LNCaP clone FGC (cell line): ENCODE results near the gene B4GALT2.

Source experiments
- DNase-seq: peaks from one replicate; pipeline ENCODE4 v3.0.0-alpha.2; 2011; ENCODE audit warnings: low read depth
- H3K4me3 ChIP-seq: 2 replicates; pipeline ENCODE4 v1.5.1; 2011; ENCODE audit warnings: mild to moderate bottlenecking, low read depth, low read length, control low read depth
- TF ChIP-seq, protein P1 (sequence below): IDR thresholded peaks from 2 replicates; pipeline ENCODE4 v1.5.1; 2012; ENCODE audit warnings: mild to moderate bottlenecking; ENCODE audit not compliant: control insufficient read depth, insufficient read depth; ENCODE audit errors: extremely low read depth

Gene B4GALT2

DNA sequence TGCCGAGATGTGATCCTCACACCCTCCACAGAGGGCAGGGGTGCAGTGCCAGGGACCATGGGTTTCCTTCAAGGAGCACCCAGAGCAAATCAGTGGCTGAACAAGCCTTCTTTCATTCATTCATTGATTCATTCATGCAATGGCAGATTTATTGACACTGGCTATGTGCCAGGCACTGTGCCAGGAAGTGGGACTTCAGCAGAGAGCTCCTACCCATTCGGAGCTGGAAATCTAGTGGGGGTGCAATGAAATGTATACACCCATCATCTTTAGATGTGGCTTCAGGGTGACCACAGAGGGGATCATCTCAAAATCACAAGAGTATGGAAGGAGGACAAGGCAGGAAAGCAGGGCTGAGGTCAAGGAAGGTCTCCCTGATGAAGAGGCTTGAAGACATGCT is 33.4 kb downstream of the B4GALT2 start:
- H3K4me3 ChIP-seq, result no peak overlapping the region
- TF ChIP-seq, protein P1, sequence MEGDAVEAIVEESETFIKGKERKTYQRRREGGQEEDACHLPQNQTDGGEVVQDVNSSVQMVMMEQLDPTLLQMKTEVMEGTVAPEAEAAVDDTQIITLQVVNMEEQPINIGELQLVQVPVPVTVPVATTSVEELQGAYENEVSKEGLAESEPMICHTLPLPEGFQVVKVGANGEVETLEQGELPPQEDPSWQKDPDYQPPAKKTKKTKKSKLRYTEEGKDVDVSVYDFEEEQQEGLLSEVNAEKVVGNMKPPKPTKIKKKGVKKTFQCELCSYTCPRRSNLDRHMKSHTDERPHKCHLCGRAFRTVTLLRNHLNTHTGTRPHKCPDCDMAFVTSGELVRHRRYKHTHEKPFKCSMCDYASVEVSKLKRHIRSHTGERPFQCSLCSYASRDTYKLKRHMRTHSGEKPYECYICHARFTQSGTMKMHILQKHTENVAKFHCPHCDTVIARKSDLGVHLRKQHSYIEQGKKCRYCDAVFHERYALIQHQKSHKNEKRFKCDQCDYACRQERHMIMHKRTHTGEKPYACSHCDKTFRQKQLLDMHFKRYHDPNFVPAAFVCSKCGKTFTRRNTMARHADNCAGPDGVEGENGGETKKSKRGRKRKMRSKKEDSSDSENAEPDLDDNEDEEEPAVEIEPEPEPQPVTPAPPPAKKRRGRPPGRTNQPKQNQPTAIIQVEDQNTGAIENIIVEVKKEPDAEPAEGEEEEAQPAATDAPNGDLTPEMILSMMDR, result no peak
- DNase-seq, result no peak

DNA sequence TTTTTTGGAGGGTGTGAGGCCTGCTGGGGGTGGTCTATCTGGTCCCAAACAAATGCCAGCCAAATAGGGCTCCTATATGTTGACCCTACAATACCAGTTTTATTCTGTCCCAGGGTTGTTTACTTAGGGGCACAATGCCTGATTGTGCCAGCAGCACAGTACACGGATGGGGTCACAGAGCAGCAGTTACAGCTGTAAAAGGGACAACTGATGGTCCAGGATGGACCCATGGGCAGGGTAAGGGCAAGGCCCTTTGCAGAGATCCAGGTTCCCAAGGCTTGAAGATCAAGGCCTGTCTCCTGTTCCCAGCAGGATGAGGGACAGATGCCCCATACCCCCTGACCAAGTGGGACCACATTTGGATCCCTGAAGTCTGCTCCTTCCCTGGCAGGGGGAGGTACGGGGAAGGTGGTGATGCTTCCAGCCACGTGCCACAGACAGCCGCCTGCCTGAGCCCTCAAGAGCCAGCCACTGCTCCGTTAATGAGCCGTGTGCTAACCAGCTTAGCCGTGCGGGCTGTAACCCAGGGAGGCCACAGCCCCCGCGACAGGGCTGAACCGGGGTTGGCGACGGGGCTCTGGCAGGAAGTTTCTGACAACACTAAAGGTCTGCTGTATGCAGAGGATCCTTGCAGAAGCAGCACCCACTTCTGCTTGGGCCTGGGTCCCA is 34.1 kb downstream of the B4GALT2 start:
- TF ChIP-seq, protein P1, result no peak
- no peak for DNase-seq
- H3K4me3 ChIP-seq, result no peak overlapping the region

DNA sequence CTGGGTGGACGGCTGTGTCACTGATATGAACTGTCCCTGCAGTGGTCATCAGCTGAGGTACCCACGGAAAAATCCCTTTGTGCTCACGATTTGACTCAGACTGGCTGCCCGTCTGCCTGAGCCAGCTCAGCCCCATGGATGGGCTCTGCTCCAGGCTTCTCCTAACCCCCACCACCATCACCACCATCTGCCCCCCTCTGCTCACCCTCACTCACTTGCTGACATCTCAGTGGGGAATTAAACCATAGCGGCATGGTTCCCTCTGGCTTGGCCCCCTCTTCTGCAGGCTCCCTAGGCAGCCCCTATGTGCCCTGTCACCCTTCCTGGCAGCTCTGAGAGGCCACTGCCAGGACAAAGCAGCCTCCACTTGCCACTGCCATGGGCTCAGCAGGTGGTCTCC is 34.9 kb downstream of the B4GALT2 start:
- no peak for DNase-seq
- H3K4me3 ChIP-seq, result no peak overlapping the region
- TF ChIP-seq, protein P1, result no peak

DNA sequence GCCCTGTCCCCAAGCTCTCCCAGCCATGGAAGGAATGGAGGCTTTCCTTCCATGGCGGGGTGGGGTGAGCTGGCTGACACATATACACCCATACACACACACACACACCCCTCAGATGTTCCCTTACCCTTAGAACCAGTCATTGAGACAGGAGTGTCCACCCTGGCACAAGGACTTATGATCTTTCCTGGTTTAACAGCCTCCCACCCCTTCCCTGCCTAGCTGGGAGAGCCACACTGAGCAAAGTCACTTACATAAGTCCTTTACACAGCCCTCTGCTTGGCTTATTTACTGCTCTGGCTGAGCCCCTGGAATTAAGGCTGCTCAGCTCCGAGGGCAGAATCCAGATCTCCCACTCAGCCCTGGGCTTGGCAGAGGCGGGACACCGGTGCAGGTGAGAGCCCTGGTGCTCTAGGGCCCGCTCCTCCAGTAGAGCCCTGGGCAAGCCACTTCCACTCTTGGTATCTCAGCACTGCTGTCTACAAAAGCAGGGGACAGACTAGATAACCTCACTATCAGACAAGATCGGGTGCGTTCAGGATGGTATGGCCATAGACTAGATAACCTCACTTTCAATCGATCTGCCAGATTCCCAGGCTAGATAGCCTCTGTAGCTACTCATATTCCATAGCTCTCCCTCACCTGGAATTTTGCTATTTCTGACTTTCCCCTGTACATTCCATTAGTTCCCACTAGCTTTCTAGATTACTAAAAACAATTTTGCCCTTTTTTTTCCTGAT is 35.5 kb downstream of the B4GALT2 start:
- H3K4me3 ChIP-seq, result no peak overlapping the region
- TF ChIP-seq, protein P1, result no peak
- no peak for DNase-seq

DNA sequence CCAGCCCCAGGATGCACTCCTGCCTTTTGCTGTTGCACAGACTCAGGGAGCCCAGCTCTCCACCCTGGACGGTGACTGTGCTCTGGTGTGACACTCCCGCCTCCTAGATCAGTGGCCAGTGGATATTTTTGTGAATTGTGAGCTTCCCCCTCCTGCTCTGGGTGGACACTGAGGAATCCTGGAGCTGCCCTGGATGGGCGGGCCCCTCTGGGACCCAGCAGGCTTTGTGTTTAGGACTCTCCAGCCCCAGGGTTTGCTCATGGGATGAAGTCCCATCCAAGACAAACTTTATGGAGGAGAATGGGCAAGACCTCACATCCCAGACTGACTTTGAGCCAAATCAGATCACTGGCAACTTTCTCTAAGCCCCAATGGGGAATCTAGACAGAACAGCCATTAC is 36.2 kb downstream of the B4GALT2 start:
- no peak overlapping the region for H3K4me3 ChIP-seq
- TF ChIP-seq, protein P1, result no peak
- DNase-seq, result no peak

DNA sequence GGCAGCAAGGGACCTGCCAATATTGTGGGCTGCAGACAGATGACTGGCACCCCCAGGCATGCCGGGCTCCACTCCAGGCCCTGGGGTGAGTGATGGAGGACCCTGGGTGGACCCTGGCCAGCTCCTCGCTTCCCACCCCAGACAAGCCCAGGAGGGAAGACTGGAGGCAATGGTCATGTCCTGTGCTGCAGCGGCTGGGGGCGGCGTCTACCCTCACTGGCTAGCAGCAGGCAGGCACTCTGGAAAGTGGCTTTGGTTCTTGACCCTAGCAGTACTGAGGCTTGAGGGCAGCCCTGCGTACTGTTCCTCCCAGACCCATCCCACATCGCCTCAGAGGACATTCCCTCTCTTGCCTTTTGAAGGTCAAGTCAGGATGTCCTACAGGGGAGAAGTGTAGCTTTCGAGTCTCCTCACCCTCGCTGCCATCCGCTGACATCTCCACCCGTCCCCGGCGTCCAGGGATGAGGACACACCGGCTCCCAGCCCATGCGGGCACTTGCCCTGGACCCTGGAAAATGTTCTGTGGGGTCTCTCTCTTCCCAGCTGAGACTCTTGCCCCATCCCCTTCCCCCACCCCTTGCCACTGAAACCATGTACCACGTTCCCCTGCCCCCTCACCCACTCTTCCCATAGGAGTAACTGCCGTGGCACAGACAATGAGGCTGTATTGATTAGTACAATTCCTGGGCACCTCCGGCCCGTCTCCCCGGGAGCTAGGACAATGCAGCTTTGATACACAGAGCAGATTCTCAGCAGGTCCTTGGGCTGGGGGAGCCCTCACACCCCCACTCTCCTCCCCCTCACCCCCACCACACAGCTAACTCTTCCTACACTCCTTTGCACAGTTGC is 37.3 kb downstream of the B4GALT2 start:
- no peak overlapping the region for H3K4me3 ChIP-seq
- TF ChIP-seq, protein P1, result no peak
- DNase-seq, result no peak
